Measurements from ENCODE around the gene SEMA4B. TPM values are rescaled to one million over a fixed set of nuclear protein-coding genes. Genes with fewer than 3 reads are reported as not detected.

Gene SEMA4B
- total RNA-seq, 1 donor from 2014 or later = 31.8 TPM

- Mint-ChIP-seq H3K27ac (ENCODE audit: unreplicated experiment) (peak overlapping the region; percentile 76), H3K36me3 (ENCODE audit: unreplicated experiment) (peaks cover 9% of the 10 kb centered on the region), H3K4me1 (ENCODE audit: low read depth, unreplicated experiment) (peaks cover 20% of the 10 kb centered on the region), H3K27me3 (ENCODE audit: unreplicated experiment) (peaks cover 10% of the 10 kb centered on the region), H3K4me3 (ENCODE audit: unreplicated experiment) (no peak overlapping the region), H3K9me3 (ENCODE audit: unreplicated experiment) (peaks cover 6% of the 10 kb centered on the region)
- no peak for TF ChIP-seq CTCF (IDR thresholded peaks at IDR 0.05; ENCODE audit: partially characterized antibody, unreplicated experiment)
- no peak for DNase-seq
These were observed 23.9 kb downstream of the SEMA4B start for GRCh38 chr15:90225047-90225446.

DNA sequence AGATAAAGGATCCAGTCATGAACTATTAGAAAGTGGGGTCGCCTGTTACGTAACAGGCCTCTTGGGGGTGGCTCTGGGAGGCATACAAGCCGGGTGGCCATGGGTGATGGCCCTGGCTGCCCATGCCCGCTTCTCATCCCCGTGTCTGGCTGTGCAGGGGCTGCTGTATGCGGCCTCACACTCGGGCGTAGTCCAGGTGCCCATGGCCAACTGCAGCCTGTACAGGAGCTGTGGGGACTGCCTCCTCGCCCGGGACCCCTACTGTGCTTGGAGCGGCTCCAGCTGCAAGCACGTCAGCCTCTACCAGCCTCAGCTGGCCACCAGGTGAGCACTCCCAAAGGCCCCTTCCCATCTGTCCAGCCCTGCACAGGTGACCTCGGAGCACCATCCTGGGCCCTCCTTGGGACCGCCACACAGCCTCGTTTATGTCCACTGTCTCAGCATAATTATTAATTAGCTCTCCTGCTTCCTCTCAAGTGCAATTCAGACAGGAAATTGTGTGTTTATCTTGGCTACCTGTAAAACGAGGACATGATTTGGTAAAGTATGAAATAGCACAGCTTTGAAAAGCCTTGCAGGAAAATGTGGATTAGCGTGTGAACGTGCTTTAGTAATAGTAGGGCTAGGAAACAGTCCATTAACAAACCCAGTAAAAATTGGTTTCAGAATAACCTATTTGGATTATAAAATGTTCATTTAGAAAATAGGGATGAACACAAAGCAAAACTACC is 24.5 kb downstream of the SEMA4B start:
- DNase-seq = no peak
- H3K27me3 Mint-ChIP-seq (ENCODE audit: unreplicated experiment) = peaks cover 9% of the 10 kb centered on the region
- TF ChIP-seq CTCF (IDR thresholded peaks at IDR 0.05; ENCODE audit: partially characterized antibody, unreplicated experiment) = no peak
- peaks cover 9% of the 10 kb centered on the region for H3K36me3 Mint-ChIP-seq (ENCODE audit: unreplicated experiment)
- H3K4me3 Mint-ChIP-seq (ENCODE audit: unreplicated experiment) = no peak overlapping the region
- peaks cover 6% of the 10 kb centered on the region for H3K9me3 Mint-ChIP-seq (ENCODE audit: unreplicated experiment)
- peaks cover 20% of the 10 kb centered on the region for H3K4me1 Mint-ChIP-seq (ENCODE audit: low read depth, unreplicated experiment)
- H3K27ac Mint-ChIP-seq (ENCODE audit: unreplicated experiment) = peak overlapping the region; percentile 46

GRCh38 chr15:90227336-90227735 is 26.2 kb downstream of the SEMA4B start:
- peaks cover 9% of the 10 kb centered on the region for H3K36me3 Mint-ChIP-seq (ENCODE audit: unreplicated experiment)
- peaks cover 15% of the 10 kb centered on the region for H3K4me1 Mint-ChIP-seq (ENCODE audit: low read depth, unreplicated experiment)
- H3K27ac Mint-ChIP-seq (ENCODE audit: unreplicated experiment) = no peak overlapping the region
- no peak for TF ChIP-seq CTCF (IDR thresholded peaks at IDR 0.05; ENCODE audit: partially characterized antibody, unreplicated experiment)
- H3K27me3 Mint-ChIP-seq (ENCODE audit: unreplicated experiment) = peaks cover 7% of the 10 kb centered on the region
- H3K4me3 Mint-ChIP-seq (ENCODE audit: unreplicated experiment) = no peak overlapping the region
- H3K9me3 Mint-ChIP-seq (ENCODE audit: unreplicated experiment) = peaks cover 4% of the 10 kb centered on the region
- no peak for DNase-seq

DNA sequence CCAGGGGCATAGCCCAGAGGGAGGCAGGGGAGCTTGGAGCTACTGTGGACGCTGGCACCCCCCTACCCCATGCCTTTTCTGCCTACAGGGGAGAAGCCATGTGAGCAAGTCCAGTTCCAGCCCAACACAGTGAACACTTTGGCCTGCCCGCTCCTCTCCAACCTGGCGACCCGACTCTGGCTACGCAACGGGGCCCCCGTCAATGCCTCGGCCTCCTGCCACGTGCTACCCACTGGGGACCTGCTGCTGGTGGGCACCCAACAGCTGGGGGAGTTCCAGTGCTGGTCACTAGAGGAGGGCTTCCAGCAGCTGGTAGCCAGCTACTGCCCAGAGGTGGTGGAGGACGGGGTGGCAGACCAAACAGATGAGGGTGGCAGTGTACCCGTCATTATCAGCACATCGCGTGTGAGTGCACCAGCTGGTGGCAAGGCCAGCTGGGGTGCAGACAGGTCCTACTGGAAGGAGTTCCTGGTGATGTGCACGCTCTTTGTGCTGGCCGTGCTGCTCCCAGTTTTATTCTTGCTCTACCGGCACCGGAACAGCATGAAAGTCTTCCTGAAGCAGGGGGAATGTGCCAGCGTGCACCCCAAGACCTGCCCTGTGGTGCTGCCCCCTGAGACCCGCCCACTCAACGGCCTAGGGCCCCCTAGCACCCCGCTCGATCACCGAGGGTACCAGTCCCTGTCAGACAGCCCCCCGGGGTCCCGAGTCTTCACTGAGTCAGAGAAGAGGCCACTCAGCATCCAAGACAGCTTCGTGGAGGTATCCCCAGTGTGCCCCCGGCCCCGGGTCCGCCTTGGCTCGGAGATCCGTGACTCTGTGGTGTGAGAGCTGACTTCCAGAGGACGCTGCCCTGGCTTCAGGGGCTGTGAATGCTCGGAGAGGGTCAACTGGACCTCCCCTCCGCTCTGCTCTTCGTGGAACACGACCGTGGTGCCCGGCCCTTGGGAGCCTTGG is 27.0 kb downstream of the SEMA4B start:
- Mint-ChIP-seq H3K27me3 (ENCODE audit: unreplicated experiment) (peaks cover 6% of the 10 kb centered on the region), H3K27ac (ENCODE audit: unreplicated experiment) (no peak overlapping the region), H3K36me3 (ENCODE audit: unreplicated experiment) (peaks cover 9% of the 10 kb centered on the region), H3K4me3 (ENCODE audit: unreplicated experiment) (no peak overlapping the region), H3K9me3 (ENCODE audit: unreplicated experiment) (peaks cover 8% of the 10 kb centered on the region), H3K4me1 (ENCODE audit: low read depth, unreplicated experiment) (peaks cover 15% of the 10 kb centered on the region)
- no peak for DNase-seq
- TF ChIP-seq CTCF (IDR thresholded peaks at IDR 0.05; ENCODE audit: partially characterized antibody, unreplicated experiment) = no peak
